ENCODE results near the gene FIBCD1.

The FIBCD1 gene

GRCh38 chr9:130938652-130939404 is at the start of gene FIBCD1:
TSS of gene FIBCD1 (minus strand) at chr9:130939247. CDS start at chr9:130938607, 640 bp downstream.
- no peak for DNase-seq

- no peak for DNase-seq
Observed at GRCh38 chr9:130988400-130988747, 49.3 kb upstream of the FIBCD1 start.

- no peak for DNase-seq
Observed at GRCh38 chr9:130987738-130988399, 48.8 kb upstream of the FIBCD1 start.

GRCh38 chr9:130987054-130987453 is 48.0 kb upstream of the FIBCD1 start:
- DNase-seq: no peak

GRCh38 chr9:130986356-130986965 is 47.4 kb upstream of the FIBCD1 start:
- DNase-seq: no peak

GRCh38 chr9:130985606-130986162 is 46.6 kb upstream of the FIBCD1 start:
- no peak for DNase-seq

GRCh38 chr9:130985029-130985428 is 46.0 kb upstream of the FIBCD1 start:
- DNase-seq: no peak

- no peak for DNase-seq
Observed at GRCh38 chr9:130984521-130984920, 45.5 kb upstream of the FIBCD1 start.

GRCh38 chr9:130983970-130984369 is 44.9 kb upstream of the FIBCD1 start:
- DNase-seq: no peak

- no peak for DNase-seq
Observed at GRCh38 chr9:130983359-130983670, 44.3 kb upstream of the FIBCD1 start.

- DNase-seq: no peak
Observed at GRCh38 chr9:130982636-130983358, 43.8 kb upstream of the FIBCD1 start.

GRCh38 chr9:130981756-130982137 is 42.7 kb upstream of the FIBCD1 start:
- DNase-seq: no peak

- DNase-seq: no peak
Observed at GRCh38 chr9:130981002-130981755, 42.1 kb upstream of the FIBCD1 start.

GRCh38 chr9:130980526-130980925 is 41.5 kb upstream of the FIBCD1 start:
- no peak for DNase-seq

GRCh38 chr9:130979591-130980385 is 40.7 kb upstream of the FIBCD1 start:
- no peak for DNase-seq

- DNase-seq: no peak
Observed at GRCh38 chr9:130977811-130978221, 38.8 kb upstream of the FIBCD1 start.

- no peak for DNase-seq
Observed at GRCh38 chr9:130975932-130976841, 37.1 kb upstream of the FIBCD1 start.

GRCh38 chr9:130975156-130975555 is 36.1 kb upstream of the FIBCD1 start:
- DNase-seq: no peak

GRCh38 chr9:130974697-130975096 is 35.6 kb upstream of the FIBCD1 start:
- no peak for DNase-seq

GRCh38 chr9:130973686-130974281 is 34.7 kb upstream of the FIBCD1 start:
- no peak for DNase-seq

Measured in NCI-H526 treated with DMSO at 0.1 percent for 48 hours (cell line).